GM18526 (cell line): ENCODE results near the gene MEIS3.

Experiments used
- POLR2A ChIP-seq: IDR thresholded peaks from 3 replicates; pipeline ENCODE4 v1.6.1; 2011; ENCODE audit not compliant: insufficient read length; ENCODE audit errors: extremely low read depth

MEIS3 gene

GRCh38 chr19:47362321-47362720 is 57.0 kb downstream of the MEIS3 start:
- TF ChIP-seq POLR2A: no peak

DNA sequence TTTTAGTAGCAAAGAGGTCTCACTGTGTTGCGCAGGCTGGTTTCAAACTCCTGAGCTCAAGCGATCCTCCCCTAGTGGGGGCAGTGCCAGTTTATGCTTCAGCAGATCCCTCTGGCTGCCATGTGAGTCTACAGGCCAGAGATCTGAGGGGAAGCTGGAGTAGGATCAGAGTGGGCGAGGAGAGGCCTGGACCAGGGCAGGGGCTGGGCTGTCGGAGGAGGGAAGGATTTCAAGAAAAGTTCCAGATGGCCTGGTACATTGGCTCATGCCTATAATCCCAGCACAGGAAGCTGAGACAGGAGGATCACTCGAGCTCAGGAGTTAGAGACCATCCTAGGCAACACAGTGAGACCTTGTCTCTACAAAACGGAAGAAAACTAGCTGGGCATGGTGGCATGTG is 60.4 kb downstream of the MEIS3 start:
- no peak for TF ChIP-seq POLR2A

- no peak for TF ChIP-seq POLR2A
These were observed 61.3 kb downstream of the MEIS3 start for GRCh38 chr19:47357788-47358680.

- no peak for TF ChIP-seq POLR2A
These were observed 62.4 kb downstream of the MEIS3 start for GRCh38 chr19:47356900-47357299.

DNA sequence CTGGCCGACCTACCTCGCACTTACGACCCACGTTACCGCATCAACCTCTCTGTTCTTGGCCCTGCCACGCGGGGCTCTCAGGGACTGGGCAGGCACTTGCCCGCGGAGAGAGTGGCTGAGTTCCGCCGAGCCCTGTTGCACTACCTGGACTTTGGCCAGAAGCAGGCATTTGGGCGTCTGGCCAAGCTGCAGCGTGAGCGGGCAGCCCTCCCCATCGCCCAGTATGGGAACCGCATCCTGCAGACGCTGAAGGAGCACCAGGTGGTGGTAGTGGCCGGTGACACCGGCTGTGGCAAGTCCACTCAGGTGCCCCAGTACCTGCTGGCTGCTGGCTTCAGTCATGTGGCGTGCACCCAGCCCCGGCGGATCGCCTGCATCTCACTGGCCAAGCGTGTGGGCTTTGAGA is 66.0 kb downstream of the MEIS3 start:
- TF ChIP-seq POLR2A: no peak
